ENCODE results near the gene SCD5.

DNA sequence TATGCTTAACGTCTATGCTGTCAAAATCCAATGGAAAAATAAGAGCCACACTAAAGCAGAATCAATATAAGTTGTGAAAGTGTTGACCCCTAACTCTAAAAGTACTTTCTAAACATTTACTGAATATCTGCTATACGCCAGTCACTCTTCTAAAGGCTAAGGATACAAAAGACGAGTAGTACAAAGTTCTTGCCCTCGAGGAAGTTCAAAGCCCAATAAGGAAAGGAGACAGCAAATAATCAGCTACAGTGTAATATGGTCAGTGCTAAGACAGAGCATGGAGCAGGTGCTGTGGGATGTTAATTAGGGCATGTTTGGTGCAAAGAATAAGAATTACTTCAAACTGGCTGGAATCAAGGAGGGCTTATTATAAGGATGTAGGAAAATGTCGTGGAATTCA, 205.2 kb downstream of the SCD5 start:
- TF ChIP-seq, protein P1, sequence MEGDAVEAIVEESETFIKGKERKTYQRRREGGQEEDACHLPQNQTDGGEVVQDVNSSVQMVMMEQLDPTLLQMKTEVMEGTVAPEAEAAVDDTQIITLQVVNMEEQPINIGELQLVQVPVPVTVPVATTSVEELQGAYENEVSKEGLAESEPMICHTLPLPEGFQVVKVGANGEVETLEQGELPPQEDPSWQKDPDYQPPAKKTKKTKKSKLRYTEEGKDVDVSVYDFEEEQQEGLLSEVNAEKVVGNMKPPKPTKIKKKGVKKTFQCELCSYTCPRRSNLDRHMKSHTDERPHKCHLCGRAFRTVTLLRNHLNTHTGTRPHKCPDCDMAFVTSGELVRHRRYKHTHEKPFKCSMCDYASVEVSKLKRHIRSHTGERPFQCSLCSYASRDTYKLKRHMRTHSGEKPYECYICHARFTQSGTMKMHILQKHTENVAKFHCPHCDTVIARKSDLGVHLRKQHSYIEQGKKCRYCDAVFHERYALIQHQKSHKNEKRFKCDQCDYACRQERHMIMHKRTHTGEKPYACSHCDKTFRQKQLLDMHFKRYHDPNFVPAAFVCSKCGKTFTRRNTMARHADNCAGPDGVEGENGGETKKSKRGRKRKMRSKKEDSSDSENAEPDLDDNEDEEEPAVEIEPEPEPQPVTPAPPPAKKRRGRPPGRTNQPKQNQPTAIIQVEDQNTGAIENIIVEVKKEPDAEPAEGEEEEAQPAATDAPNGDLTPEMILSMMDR (IDR thresholded peaks at IDR 0.05), result no peak
- no peak for TF ChIP-seq EZH2 (IDR thresholded peaks at IDR 0.05; ENCODE audit: borderline replicate concordance, insufficient read depth, low read depth, low read length, poor library complexity, severe bottlenecking)

All from B cell (primary cell).